AG10803 (cell line): ENCODE results near the gene SMCO2.

Source experiments
- DNase-seq: peaks from one replicate; pipeline ENCODE4 v3.0.0; 2010; ENCODE audit warnings: low read depth
- H3K4me3 ChIP-seq: 2 replicates; pipeline ENCODE4 v1.5.1; 2011; ENCODE audit warnings: mild to moderate bottlenecking, low read length, control low read depth
- TF ChIP-seq, protein P1 (sequence below): conservative IDR thresholded peaks from 2 replicates; pipeline ENCODE4 v1.5.1; 2011; ENCODE audit warnings: mild to moderate bottlenecking, low read length, control low read depth, inconsistent platforms

The SMCO2 gene

DNA sequence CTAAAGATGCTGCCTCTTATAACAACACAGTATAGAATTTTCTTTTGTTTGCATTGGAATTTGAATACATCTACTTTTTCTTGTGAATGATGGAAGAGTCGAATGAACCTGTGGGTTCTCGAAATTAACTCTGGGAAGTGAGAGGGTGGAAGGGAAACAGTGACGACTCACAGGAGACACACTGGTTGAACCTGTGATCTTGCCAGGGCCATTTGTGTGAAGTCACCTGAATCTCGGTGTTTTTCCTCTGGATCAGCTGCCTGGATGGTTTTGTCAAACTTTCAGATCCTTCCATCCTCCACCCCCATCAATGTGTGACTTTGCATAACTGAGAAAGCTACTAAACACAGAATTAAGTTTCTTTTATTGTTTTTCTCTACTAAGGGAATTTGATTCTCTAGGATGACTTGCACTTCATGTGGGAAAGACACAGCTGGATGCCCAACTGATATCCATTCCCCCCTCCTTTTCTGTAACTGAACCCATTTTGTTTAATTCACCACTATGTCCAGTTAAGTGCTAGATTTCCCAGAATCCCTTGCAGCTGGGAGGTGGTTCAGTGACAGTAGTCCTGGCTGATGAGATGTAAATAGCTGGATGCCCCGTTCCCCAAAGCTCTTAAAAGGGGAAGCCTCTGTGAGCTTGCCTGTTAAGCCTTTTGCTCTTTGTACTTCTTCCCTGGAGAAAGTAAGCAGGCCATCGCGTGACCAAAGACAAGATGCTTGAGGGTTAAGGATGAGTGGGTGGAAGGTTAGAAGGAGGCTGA is 83.8 kb downstream of the SMCO2 start:
- no peak for DNase-seq
- TF ChIP-seq, protein P1, sequence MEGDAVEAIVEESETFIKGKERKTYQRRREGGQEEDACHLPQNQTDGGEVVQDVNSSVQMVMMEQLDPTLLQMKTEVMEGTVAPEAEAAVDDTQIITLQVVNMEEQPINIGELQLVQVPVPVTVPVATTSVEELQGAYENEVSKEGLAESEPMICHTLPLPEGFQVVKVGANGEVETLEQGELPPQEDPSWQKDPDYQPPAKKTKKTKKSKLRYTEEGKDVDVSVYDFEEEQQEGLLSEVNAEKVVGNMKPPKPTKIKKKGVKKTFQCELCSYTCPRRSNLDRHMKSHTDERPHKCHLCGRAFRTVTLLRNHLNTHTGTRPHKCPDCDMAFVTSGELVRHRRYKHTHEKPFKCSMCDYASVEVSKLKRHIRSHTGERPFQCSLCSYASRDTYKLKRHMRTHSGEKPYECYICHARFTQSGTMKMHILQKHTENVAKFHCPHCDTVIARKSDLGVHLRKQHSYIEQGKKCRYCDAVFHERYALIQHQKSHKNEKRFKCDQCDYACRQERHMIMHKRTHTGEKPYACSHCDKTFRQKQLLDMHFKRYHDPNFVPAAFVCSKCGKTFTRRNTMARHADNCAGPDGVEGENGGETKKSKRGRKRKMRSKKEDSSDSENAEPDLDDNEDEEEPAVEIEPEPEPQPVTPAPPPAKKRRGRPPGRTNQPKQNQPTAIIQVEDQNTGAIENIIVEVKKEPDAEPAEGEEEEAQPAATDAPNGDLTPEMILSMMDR, result no peak
- no peak overlapping the region for H3K4me3 ChIP-seq

DNA sequence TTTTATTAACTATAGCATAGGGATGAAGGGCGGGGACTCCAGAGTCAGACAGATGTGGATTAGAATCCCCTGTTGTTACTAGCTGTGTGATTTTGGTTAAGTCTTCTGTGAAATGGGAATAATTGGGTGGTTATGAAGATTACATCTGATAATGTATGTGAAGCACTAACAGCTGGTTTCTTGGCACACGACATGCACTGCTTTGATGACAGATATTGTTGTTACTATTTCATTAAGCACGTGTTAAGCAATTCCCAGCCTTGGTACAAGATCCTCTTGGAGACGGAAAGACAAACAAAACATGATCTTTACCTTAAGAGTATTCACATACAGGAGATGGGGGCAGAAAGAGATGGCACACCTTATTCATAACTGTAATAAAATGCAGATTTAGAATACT is 85.4 kb downstream of the SMCO2 start:
- DNase-seq, result peak; percentile 66
- H3K4me3 ChIP-seq, result no peak overlapping the region
- TF ChIP-seq, protein P1, result no peak

GRCh38 chr12:27534060-27534764 is 87.7 kb downstream of the SMCO2 start:
- H3K4me3 ChIP-seq, result no peak overlapping the region
- TF ChIP-seq, protein P1, result no peak
- no peak for DNase-seq

DNA sequence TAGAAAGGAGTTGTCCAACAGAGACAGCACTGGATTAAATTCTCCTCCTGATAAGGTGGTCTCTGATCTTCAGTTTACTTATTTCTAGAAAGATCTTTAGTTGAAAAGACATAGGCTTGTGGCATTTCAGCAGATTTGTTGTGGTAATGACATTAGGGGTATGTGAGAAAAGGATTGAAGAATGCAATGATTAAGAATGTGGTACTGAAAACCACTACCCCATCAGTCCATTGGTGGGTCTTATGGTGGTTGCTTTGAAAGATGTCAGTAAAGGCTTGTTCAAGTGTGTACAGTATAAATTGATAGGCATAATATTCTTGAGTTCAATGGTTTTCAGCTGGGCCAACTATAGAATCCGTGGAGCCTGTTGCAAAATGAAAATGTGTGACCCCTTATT is 88.2 kb downstream of the SMCO2 start:
- no peak overlapping the region for H3K4me3 ChIP-seq
- DNase-seq, result no peak
- TF ChIP-seq, protein P1, result no peak

GRCh38 chr12:27535318-27535717 is 88.8 kb downstream of the SMCO2 start:
- TF ChIP-seq, protein P1, result no peak
- DNase-seq, result no peak
- no peak overlapping the region for H3K4me3 ChIP-seq

DNA sequence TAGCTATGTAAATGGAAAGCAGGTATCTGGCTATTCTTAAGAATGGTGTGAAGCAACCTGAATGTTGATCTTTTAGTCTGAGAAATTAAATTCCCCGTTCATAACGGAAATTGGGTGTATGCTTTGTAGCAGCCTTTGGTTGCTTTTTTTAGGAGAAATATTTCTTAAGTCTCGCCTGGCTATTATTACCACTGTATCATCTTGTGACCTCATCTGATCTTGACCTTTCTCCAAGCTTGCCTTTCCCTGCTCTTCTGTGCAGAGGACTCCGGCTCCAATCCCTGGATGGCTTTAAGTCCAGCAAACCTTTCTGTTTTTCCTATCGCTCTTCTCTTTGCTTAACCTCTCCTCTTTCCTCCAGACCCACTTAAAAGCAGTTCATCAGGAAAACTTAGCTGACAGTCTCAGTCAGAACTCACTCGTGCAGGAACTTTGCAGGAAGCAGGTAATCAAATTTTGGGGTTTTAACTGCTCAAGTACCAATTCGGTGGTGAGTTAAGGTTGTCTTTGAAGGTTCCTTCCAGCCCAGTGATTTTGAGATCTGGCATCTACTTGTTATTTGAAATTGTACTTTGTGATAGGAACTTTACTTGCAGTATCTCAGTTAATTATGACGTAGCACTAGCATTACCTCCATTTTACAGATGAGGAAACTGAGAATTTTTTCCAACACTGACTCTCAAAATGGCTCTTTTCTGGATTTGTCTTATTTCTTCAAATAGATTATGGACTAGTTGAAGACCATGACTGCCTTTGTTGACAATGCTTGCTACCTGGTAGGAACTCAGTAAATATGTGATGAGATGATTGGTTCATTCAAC is 91.5 kb downstream of the SMCO2 start:
- no peak for DNase-seq
- TF ChIP-seq, protein P1, result no peak
- no peak overlapping the region for H3K4me3 ChIP-seq
